Loucy (cell line): ENCODE measurements around the gene PTMS.

Source experiments
- EZH2phosphoT487 ChIP-seq: fragments of 200-600 bp; IDR thresholded peaks from 2 replicates; pipeline ENCODE4 v1.6.1; 2018; ENCODE audit warnings: antibody characterized with exemption, mild to moderate bottlenecking, moderate library complexity, borderline replicate concordance
- TF ChIP-seq, protein P1 (sequence below): fragments of 200-600 bp; sonication (generic); conservative IDR thresholded peaks from 2 replicates; pipeline ENCODE4 v1.5.1; 2014; ENCODE audit warnings: mild to moderate bottlenecking, antibody characterized with exemption, low read length

DNA sequence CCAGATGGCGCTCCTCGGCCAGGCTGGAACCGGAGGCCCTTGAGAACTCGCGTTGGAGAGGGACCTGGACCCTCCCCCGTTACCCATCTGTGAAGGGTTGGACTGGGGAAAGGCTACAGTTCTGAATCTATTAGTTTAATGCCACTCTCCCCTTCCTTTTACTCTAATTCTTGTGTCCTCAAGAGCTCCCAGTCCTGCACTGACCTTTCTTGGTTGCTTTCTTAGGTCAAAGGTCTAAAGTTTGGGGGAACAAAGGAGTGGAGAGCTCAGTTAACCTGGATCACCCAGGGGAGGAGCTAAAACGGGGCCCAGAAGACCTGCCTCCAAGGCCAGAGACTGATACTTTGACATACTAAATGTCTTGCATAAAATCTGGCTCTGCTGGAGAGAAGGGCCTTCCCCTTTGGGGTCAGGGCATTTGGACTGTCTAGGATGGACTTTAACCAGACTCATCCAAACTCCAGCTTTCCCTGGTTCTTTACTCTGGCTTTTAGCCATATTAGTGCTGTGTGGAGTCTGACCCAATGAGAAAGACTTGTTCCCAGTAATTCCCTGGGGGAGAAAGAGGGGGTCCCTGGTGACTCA is 12.3 kb upstream of the PTMS start:
- TF ChIP-seq, protein P1, sequence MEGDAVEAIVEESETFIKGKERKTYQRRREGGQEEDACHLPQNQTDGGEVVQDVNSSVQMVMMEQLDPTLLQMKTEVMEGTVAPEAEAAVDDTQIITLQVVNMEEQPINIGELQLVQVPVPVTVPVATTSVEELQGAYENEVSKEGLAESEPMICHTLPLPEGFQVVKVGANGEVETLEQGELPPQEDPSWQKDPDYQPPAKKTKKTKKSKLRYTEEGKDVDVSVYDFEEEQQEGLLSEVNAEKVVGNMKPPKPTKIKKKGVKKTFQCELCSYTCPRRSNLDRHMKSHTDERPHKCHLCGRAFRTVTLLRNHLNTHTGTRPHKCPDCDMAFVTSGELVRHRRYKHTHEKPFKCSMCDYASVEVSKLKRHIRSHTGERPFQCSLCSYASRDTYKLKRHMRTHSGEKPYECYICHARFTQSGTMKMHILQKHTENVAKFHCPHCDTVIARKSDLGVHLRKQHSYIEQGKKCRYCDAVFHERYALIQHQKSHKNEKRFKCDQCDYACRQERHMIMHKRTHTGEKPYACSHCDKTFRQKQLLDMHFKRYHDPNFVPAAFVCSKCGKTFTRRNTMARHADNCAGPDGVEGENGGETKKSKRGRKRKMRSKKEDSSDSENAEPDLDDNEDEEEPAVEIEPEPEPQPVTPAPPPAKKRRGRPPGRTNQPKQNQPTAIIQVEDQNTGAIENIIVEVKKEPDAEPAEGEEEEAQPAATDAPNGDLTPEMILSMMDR, result no peak
- no peak for TF ChIP-seq EZH2phosphoT487
